Endothelial cell of umbilical vein (primary cell): ENCODE data around the gene PDGFA. TPM values are rescaled to one million over a fixed set of nuclear protein-coding genes. Genes with fewer than 3 reads are reported as not detected.

Experiments used
- BruUV-seq: library from RNA; stranded (reverse); fragments of 400-500 nt; replicated peaks from 2 replicates; lab custom pipeline; 2021; lab: Mats Ljungman, UMichigan
- CTCF ChIA-PET: fragments of 300-600, 350-600 bp; sonication (Branson Sonifier 250); formaldehyde crosslinking; loops from one replicate; lab custom pipeline; 2021; ENCODE audit warnings: antibody characterized with exemption, inconsistent platforms; lab: Charles Lee
- POLR2A ChIA-PET: fragments of 300-600, 350-600 bp; sonication (Branson Sonifier 250); formaldehyde crosslinking; loops from one replicate; lab custom pipeline; 2021; ENCODE audit warnings: antibody characterized with exemption, inconsistent platforms; lab: Charles Lee
- DNase-seq: peaks from one replicate; pipeline ENCODE4 v3.0.0-alpha.2; 2011; ENCODE audit warnings: low read depth, low spot score
- FAIRE-seq: peaks from 2 replicates; lab custom pipeline; 2011; peaks lifted over from hg19 to GRCh38; lab: Jason Lieb, UNC
- H2AFZ ChIP-seq: 2 replicates; pipeline ENCODE4 v1.6.0; 2012; ENCODE audit warnings: low read depth, low read length, control low read depth, inconsistent platforms
- H3K27ac ChIP-seq: 2 replicates; pipeline ENCODE4 v1.5.1; 2011; ENCODE audit warnings: low read depth, mild to moderate bottlenecking, control low read depth, low read length, moderate library complexity; ENCODE audit not compliant: insufficient read depth
- H3K27me3 ChIP-seq, 2 experiments: 2 replicates each; pipeline versions ENCODE4 v1.6.0 to v1.6.1; 2011; ENCODE audit warnings: low read length in 2 of 2, mixed read lengths in 1 of 2; ENCODE audit not compliant: control insufficient read depth in 2 of 2, insufficient read depth in 2 of 2
- H3K36me3 ChIP-seq, 2 experiments: 2 replicates in 1 of 2; 3 replicates in 1 of 2; pipeline ENCODE4 v1.5.1; 2011; ENCODE audit warnings: low read length in 2 of 2, mild to moderate bottlenecking in 1 of 2, moderate library complexity in 1 of 2; ENCODE audit not compliant: control insufficient read depth in 2 of 2, insufficient read depth in 2 of 2; ENCODE audit errors: extremely low read depth in 1 of 2
- H3K4me1 ChIP-seq: 3 replicates; pipeline ENCODE4 v1.5.1; 2011; ENCODE audit warnings: mild to moderate bottlenecking, low read length; ENCODE audit not compliant: control insufficient read depth, insufficient read depth; ENCODE audit errors: extremely low read depth
- H3K4me2 ChIP-seq: 2 replicates; pipeline ENCODE4 v1.6.1; 2011; ENCODE audit warnings: low read length, control low read depth, mixed read lengths; ENCODE audit not compliant: insufficient read depth
- H3K4me3 ChIP-seq, 3 experiments: fragments of 200-600 bp in 1 of 3; sonication (generic), shearing (Covaris generic) in 1 of 3; replicated peaks in 1 of 3; 2 replicates each; pipeline ENCODE4 v1.5.1; 2011 to 2016; ENCODE audit warnings: control low read depth in 3 of 3, low read length in 3 of 3, mild to moderate bottlenecking in 2 of 3, inconsistent platforms in 1 of 3, low read depth in 1 of 3, moderate library complexity in 1 of 3; ENCODE audit not compliant: insufficient read depth in 1 of 3
- H3K79me2 ChIP-seq: 2 replicates; pipeline ENCODE4 v1.6.0; 2012; ENCODE audit warnings: low read length, inconsistent platforms; ENCODE audit not compliant: control insufficient read depth, insufficient read depth
- H3K9ac ChIP-seq: replicated peaks from 2 replicates; pipeline ENCODE3; 2011; ENCODE audit warnings: low read length, control low read depth; ENCODE audit not compliant: insufficient read depth; ENCODE audit errors: extremely low read depth
- H3K9me1 ChIP-seq: replicated peaks from 3 replicates; pipeline ENCODE4 v1.6.0; 2011; ENCODE audit warnings: mild to moderate bottlenecking, low read length; ENCODE audit not compliant: control insufficient read depth, insufficient read depth; ENCODE audit errors: extremely low read depth
- H3K9me3 ChIP-seq: replicated peaks from 2 replicates; pipeline ENCODE4 v1.5.1; 2012; ENCODE audit warnings: low read length, inconsistent platforms; ENCODE audit not compliant: control insufficient read depth, insufficient read depth
- H4K20me1 ChIP-seq: replicated peaks from 2 replicates; pipeline ENCODE3; 2011; ENCODE audit warnings: mild to moderate bottlenecking, low read length; ENCODE audit not compliant: control insufficient read depth, insufficient read depth; ENCODE audit errors: extremely low read depth
- CTCF ChIP-seq, 2 donors: IDR thresholded peaks; 1 replicate in 1 of 2; 2 replicates in 1 of 2; pipeline ENCODE4 v1.5.1; 2011; ENCODE audit warnings: low read length in 2 of 2, mild to moderate bottlenecking in 2 of 2, moderate library complexity in 2 of 2, control low read depth in 1 of 2, inconsistent platforms in 1 of 2, low read depth in 1 of 2; ENCODE audit not compliant: insufficient read depth in 1 of 2; ENCODE audit errors: extremely low read depth in 1 of 2
- EZH2 ChIP-seq: IDR thresholded peaks from 2 replicates; pipeline ENCODE4 v1.6.1; 2012; ENCODE audit warnings: borderline replicate concordance, low read depth, mild to moderate bottlenecking, moderate library complexity, low read length, inconsistent platforms; ENCODE audit not compliant: severe bottlenecking
- FOS ChIP-seq: IDR thresholded peaks from 2 replicates; pipeline ENCODE4 v1.6.1; 2011; ENCODE audit warnings: mild to moderate bottlenecking, low read length, moderate library complexity, borderline replicate concordance; ENCODE audit not compliant: insufficient read depth
- GATA2 ChIP-seq: IDR thresholded peaks from 2 replicates; pipeline ENCODE4 v1.7.0; 2011; ENCODE audit warnings: low read depth, mild to moderate bottlenecking, moderate library complexity, mixed read lengths, low read length; ENCODE audit not compliant: insufficient read length, insufficient read depth
- JUN ChIP-seq: IDR thresholded peaks from 2 replicates; pipeline ENCODE4 v1.6.1; 2011; ENCODE audit warnings: borderline replicate concordance, low read depth; ENCODE audit not compliant: insufficient read length, insufficient read depth
- MYC ChIP-seq: IDR thresholded peaks from one replicate; pipeline ENCODE4 v1.6.1; 2011; ENCODE audit warnings: mild to moderate bottlenecking, low read depth, low read length
- POLR2A ChIP-seq: IDR thresholded peaks from 2 replicates; pipeline ENCODE4 v1.6.1; 2012; ENCODE audit warnings: low read depth, mild to moderate bottlenecking, control low read depth, low read length
- POLR2AphosphoS5 ChIP-seq: IDR thresholded peaks from 2 replicates; pipeline ENCODE4 v1.6.1; 2012; ENCODE audit warnings: low read depth, mild to moderate bottlenecking, control low read depth, low read length, moderate library complexity; ENCODE audit not compliant: insufficient read depth
- dilution Hi-C: fragments of 300-500 bp; cut with MboI; formaldehyde crosslinking; loops from one replicate; pipeline ENCODE4 v1.15.0; 2019; ENCODE audit warnings: low sequenced_read_pairs; ENCODE audit not compliant: extremely low pct_ligation_motif_present
- intact Hi-C: fragments of 100-400 bp; cut with micrococcal nuclease; formaldehyde crosslinking; loops from one replicate; pipeline ENCODE4 v1.10.0; 2022
- polyA plus RNA-seq, 4 experiments: library from polyadenylated mRNA; depleted of rRNA in 3 of 4; stranded (reverse) in 3 of 4; unstranded in 1 of 4; fragments of >200 nt; gene quantifications; 2 replicates each; pipeline versions ENCODE4 v1.2.1 to v1.2.3, GENCODE V29; 2011 to 2012; ENCODE audit warnings: missing spikeins in 1 of 4
- total RNA-seq: library from RNA; stranded (reverse); gene quantifications from 2 replicates; pipeline ENCODE4 v1.2.3, GENCODE V29; 2021
- TF ChIP-seq, protein P1 (sequence below): IDR thresholded peaks from 2 replicates; pipeline ENCODE4 v1.6.1; 2011; ENCODE audit not compliant: insufficient read depth, insufficient read length

The PDGFA gene
- total and polyA plus RNA-seq, 2 donors (not counting 3 experiments of a cell fraction or from before 2014, with no cell fraction given): 17.4 to 62.4 TPM

DNA sequence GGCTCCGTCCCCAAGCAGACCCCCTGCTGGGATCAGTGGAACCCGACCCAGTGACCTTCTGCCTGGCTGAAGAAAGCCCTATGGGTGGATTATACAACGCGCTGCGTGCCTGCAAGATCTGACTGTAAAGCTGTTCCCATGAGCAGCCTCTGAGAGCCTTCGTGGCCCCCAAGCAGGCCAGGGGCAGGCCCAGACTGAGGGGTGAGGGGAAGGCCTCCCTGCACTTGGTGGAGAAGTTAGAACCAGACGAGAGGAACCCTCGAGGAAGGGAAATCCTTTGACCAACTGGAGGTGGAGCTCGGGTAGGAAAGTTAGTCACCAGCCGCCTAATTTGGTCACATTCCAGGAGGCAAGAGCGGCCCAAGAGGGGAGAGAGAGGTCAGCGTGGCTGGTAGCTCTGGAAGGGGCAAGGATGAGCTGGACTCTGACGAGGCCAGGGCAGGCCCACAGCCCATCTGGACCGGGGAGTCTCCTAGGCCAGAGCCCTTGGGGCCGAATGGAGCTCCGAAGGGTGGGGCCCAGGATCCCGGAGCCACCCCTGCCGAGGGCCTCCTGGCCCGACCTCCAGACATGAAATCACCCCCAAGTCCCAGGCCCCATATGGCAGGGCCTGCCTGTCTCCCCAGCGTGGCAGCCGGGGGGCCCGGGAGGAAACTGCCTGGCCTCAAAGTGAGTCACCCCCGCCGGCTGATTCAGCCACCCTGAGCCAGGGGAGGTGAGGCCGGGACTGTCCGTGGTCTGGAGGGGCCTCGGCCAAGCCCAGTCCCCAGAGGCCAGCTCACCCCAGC, 23.3 kb upstream of the PDGFA start:
- intact Hi-C loops (loop anchor here (1.0 kb wide), 1 partner anchor 61 kb away; no protein-coding TSS in a partner anchor), dilution Hi-C loops (no loop called here)
- Histone ChIP-seq H3K9me3 (no peaks in the 10 kb centered on the region), H3K9me1 (no peaks in the 10 kb centered on the region), H3K79me2 (no peaks in the 10 kb centered on the region), H2AFZ (peak overlapping the region; percentile 47), H3K36me3 (no peaks in the 10 kb centered on the region), H3K4me2 (no peak overlapping the region), H3K27me3 (no peaks in the 10 kb centered on the region), H3K9ac (peak overlapping the region; percentile 61), H3K4me1 (peaks cover 30% of the 10 kb centered on the region), H3K4me3 (no peak overlapping the region), H3K27ac (peak overlapping the region; percentile 87), H4K20me1 (no peaks in the 10 kb centered on the region)
- TF ChIP-seq EZH2 (no peak), POLR2AphosphoS5 (peak; percentile 55), FOS (peak; percentile 93)
- POLR2A ChIA-PET: interaction anchor here (0.6 kb wide), 1 partner anchor 22 kb away, joined by 3 read pairs; no protein-coding TSS in a partner anchor
- DNase-seq (peak; percentile 82), FAIRE-seq (peak; percentile 98)
- CTCF ChIA-PET: interaction anchor here (0.7 to 1.7 kb wide), 14 partner anchors 10 to 330 kb away, joined by 3 to 5 read pairs (median 4); partner anchors contain the start of gene PDGFA
- TSS peak; percentile 80 for BruUV-seq

DNA sequence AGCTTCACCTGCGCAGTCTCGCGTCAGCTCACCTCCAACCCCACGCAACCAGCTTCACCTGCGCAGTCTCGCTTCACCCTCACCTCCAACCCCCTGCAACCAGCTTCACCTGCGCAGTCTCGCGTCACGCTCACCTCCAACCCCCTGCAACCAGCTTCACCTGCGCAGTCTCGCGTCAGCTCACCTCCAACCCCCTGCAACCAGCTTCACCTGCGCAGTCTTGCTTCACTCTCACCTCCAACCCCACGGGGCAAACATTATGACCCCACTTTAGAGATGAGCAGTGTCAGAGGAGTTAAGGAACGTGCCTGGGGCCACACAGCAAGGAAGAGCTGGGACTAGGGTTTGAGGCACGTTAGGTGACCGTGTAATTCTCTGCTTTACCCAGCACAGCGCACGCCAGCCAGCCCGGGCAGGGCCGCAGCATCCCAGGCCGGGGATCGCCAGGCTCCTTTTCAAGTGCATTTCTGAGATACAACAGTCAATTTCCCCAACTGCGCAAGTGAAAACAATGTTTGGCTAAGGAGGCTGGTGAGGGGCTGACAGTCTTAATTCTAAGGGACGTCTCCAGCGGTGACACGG, 22.6 kb upstream of the PDGFA start:
- no peaks in the 10 kb centered on the region for H4K20me1 ChIP-seq
- intact Hi-C loops: no loop called here
- no peaks in the 10 kb centered on the region for H3K9me3 ChIP-seq
- DNase-seq (no peak), FAIRE-seq (no peak)
- no peaks in the 10 kb centered on the region for H3K27me3 ChIP-seq
- ChIA-PET POLR2A (interaction anchor here (0.6 kb wide), 1 partner anchor 21 kb away, joined by 3 read pairs; no protein-coding TSS in a partner anchor), CTCF (interaction anchor here (0.9 to 1.7 kb wide), 7 partner anchors 10 to 331 kb away, joined by 3 to 5 read pairs (median 4); no protein-coding TSS in a partner anchor)
- peaks cover 35% of the 10 kb centered on the region for H3K4me1 ChIP-seq
- dilution Hi-C loops: no loop called here
- no peaks in the 10 kb centered on the region for H3K79me2 ChIP-seq
- no peak overlapping the region for H3K9ac ChIP-seq
- no peak overlapping the region for H3K4me2 ChIP-seq
- no peaks in the 10 kb centered on the region for H3K9me1 ChIP-seq
- peak overlapping the region; percentile 87 for H3K27ac ChIP-seq
- H3K4me3 ChIP-seq: no peak overlapping the region
- no peak overlapping the region for H2AFZ ChIP-seq
- TF ChIP-seq FOS (no peak), POLR2AphosphoS5 (no peak), CTCF (IDR thresholded peaks at IDR 0.05; ENCODE audit: extremely low read depth in 1 of 2, insufficient read depth in 1 of 2, low read depth in 1 of 2, low read length in 2 of 2) (no peak), GATA2 (no peak), POLR2A (no peak), JUN (no peak), MYC (no peak), EZH2 (no peak)
- TF ChIP-seq, protein P1, sequence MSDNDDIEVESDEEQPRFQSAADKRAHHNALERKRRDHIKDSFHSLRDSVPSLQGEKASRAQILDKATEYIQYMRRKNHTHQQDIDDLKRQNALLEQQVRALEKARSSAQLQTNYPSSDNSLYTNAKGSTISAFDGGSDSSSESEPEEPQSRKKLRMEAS: no peak
- H3K36me3 ChIP-seq: no peaks in the 10 kb centered on the region
- no TSS peak for BruUV-seq
